NB4 (cell line): ENCODE data around the gene AGBL1.

Experiments
- DNase-seq: peaks from one replicate; pipeline ENCODE4 v3.0.0; 2010; ENCODE audit warnings: low read depth
- H3K4me3 ChIP-seq: one replicate; pipeline ENCODE4 v1.5.1; 2011; ENCODE audit warnings: mild to moderate bottlenecking, low read depth, low read length, moderate library complexity
- MYC ChIP-seq: IDR thresholded peaks from 2 replicates; pipeline ENCODE4 v1.6.1; 2011; ENCODE audit warnings: low read depth, low read length
- POLR2A ChIP-seq: IDR thresholded peaks from 2 replicates; pipeline ENCODE4 v1.6.1; 2011; ENCODE audit warnings: mild to moderate bottlenecking; ENCODE audit not compliant: insufficient read length; ENCODE audit errors: extremely low read depth
- TF ChIP-seq, protein P1 (sequence below): IDR thresholded peaks from 2 replicates; pipeline ENCODE4 v1.6.1; 2011; ENCODE audit warnings: low read depth, low read length
- TF ChIP-seq, protein P2 (sequence below): IDR thresholded peaks from one replicate; pipeline ENCODE4 v1.5.1; 2012; ENCODE audit warnings: low read depth, low read length

AGBL1 gene

DNA sequence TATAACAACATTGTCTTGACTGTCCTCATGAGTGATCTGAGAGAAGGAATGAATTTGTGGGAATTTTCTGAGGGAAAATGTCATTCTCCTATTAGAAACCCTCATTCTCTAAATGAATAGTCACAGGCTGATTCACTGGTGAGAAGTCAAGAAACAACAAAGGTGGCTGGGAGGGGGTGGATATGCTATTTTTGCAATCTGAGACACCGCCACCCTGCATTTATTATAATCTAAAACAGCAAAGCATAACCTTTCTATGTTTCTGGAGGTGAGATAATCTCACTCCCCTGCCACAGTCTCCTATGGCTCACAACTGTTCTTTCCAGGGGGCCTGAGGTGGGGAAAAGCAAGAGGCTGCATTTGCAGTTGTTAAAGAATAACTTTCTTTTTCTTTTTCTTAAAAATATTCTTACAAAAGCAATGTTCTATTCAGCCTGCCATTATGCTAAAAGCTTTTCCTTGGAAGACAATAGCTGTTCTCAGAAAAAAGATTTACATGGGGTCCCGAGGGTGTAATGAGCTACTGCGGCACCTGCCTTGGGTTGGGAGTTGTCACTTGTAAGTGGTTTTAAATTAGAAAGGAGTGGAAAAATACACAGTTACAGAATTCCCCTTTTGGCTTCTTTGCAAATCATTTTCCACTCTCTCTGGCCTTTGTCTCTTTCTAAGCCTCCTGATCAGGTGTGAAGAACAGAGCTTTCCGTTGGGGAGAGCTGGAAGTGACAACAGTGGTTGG is 220.9 kb downstream of the AGBL1 start:
- TF ChIP-seq MYC: no peak
- TF ChIP-seq, protein P1, sequence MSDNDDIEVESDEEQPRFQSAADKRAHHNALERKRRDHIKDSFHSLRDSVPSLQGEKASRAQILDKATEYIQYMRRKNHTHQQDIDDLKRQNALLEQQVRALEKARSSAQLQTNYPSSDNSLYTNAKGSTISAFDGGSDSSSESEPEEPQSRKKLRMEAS: no peak
- TF ChIP-seq, protein P2, sequence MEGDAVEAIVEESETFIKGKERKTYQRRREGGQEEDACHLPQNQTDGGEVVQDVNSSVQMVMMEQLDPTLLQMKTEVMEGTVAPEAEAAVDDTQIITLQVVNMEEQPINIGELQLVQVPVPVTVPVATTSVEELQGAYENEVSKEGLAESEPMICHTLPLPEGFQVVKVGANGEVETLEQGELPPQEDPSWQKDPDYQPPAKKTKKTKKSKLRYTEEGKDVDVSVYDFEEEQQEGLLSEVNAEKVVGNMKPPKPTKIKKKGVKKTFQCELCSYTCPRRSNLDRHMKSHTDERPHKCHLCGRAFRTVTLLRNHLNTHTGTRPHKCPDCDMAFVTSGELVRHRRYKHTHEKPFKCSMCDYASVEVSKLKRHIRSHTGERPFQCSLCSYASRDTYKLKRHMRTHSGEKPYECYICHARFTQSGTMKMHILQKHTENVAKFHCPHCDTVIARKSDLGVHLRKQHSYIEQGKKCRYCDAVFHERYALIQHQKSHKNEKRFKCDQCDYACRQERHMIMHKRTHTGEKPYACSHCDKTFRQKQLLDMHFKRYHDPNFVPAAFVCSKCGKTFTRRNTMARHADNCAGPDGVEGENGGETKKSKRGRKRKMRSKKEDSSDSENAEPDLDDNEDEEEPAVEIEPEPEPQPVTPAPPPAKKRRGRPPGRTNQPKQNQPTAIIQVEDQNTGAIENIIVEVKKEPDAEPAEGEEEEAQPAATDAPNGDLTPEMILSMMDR: no peak
- no peak for TF ChIP-seq POLR2A
- no peak overlapping the region for H3K4me3 ChIP-seq
- DNase-seq: no peak

DNA sequence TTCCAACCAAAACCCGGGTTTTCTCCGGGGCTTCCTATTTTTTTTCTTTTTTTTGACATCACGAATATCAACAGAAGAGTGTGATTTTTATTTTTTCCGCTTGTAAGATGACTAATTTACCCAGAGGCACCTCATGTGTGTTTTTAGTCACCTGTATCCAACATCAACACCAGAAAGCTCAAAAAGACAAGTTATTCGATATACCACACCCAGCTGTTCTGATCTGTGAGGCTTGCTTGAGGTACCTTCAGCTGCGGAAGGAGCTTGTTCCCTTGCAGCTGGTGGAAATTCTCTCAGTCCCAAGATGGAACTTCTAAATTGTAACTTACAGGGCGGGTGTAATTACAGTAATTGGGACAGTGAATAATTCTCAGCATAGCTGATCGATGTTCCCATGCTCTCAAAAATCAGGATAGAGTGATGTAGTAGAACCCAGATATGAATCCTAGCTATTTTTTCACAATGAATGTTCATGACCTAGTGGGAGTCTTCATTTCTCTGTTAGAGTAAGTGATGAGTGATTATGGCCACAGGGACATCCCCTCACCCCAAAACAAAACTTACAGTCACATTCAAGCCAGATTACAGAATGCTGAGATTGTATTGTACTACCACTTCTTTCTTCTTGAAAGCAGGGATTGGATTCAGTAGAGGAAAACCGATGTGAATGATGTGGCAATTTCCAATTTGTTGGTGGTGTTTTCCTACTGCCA is 232.1 kb downstream of the AGBL1 start:
- no peak for TF ChIP-seq POLR2A
- TF ChIP-seq, protein P1: no peak
- TF ChIP-seq, protein P2: no peak
- no peak for TF ChIP-seq MYC
- no peak for DNase-seq

DNA sequence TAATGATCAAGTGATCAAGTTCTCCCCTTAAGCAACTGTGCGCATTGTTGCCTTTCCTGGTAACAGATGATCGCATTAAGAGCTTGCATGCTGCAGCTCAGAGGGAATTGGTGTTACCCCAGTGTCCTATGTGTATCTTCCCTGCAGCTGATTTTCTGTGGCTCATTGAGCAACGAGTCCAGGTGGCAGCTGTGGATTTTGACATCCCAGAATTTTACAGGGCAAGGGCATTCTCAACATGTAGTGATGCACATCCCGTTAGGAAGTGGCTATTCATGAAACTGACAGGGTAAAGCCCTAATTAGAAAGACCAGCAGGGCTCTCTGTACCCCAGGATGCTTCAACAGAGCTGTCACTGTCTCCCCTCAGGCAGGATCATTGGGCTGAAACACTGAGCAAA is 232.8 kb downstream of the AGBL1 start:
- no peak for TF ChIP-seq MYC
- TF ChIP-seq, protein P1: no peak
- TF ChIP-seq, protein P2: no peak
- no peak for TF ChIP-seq POLR2A
- no peak for DNase-seq
- no peak overlapping the region for H3K4me3 ChIP-seq

More for the DNA sequence above, 232.1 kb downstream of the AGBL1 start:
- H3K4me3 ChIP-seq: no peak overlapping the region

DNA sequence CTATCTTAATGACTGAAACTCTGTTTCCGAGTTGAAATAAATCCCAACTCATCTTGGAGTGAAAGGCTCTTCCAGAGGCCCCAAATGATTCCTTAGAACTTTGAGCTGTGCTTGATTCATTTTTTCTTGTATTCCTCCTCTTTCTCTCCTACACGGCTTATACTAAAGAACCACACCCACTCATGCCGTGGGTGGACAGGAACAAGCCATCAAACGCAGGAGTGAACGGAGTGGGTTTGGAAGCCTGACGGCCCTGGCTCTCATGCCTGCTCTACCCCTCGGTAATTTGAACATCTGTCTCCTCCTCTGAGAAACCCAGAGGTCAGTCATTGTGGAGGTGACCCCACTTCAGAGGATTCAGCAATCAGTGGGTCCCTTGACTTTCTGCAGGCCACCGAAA is 236.5 kb downstream of the AGBL1 start:
- TF ChIP-seq, protein P1: no peak
- TF ChIP-seq MYC: no peak
- TF ChIP-seq POLR2A: no peak
- TF ChIP-seq, protein P2: no peak
- no peak for DNase-seq
- H3K4me3 ChIP-seq: no peak overlapping the region

DNA sequence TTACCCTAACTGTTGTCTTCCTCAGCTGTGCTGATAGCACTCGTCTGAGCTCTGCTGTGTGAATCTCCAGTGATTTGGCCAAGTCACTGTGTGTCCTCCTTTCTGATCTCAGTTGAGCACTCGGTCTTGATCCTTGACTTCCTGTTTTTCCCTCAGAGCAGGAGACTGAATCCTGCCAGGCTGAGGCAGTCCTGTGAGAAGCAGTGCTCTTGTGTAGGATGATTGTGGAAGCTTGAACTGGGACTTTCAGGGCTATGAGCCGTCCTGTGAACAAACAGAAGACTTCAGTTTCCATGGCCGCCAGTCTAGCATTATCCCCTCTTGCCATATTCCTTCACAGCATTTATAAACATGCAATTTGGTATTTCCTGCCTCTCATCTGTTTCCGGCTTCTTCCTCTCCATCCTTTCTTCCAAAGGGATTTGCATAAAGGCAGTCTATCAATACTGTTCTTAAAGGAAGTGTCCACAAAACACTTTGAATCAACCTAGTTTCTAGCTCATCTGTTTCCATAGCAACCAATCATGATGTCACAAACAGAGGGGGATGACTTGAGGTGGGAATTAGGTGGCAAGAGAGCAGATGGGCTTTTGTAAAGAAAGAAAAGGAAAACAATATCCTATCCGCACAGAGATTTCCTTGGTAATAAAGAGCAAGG is 237.2 kb downstream of the AGBL1 start:
- DNase-seq: no peak
- TF ChIP-seq, protein P1: no peak
- TF ChIP-seq POLR2A: no peak
- no peak for TF ChIP-seq MYC
- TF ChIP-seq, protein P2: no peak
- no peak overlapping the region for H3K4me3 ChIP-seq
